ENCODE measurements around the gene ALOX12. TPM values are rescaled to one million over a fixed set of nuclear protein-coding genes. Genes with fewer than 3 reads are reported as not detected.
"Not testable (repeated sequence)": the region's sequence is repeated elsewhere in the genome, so short reads cannot be mapped to it uniquely, and the experiment has no call there.

The ALOX12 gene
- total RNA-seq, 1 donor from 2014 or later, result 0.21 TPM

- Histone ChIP-seq H3K27ac (no peak overlapping the region), H4K20me1 (ENCODE audit: low read depth) (no peaks in the 10 kb centered on the region)
Measured at GRCh38 chr17:6969323-6969726, 26.5 kb upstream of the ALOX12 start.

DNA sequence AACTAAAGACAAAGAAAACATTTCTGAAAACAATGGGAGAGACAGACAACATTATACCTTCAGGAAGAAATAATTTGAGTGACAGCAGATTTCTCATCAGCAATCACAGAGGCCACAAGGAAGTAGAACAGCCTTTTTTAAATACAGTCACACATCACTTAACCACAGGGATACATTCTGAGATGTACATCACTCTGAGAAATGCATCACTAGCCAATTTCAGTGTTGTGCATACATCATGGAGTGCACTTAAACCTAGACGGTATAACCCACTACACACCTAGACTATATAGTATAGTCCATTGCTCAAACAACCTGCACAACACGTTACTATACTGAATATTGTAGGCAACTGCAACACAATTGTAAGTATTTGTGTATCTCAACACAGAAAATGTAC is 24.9 kb upstream of the ALOX12 start:
- Histone ChIP-seq H3K36me3 (no peaks in the 10 kb centered on the region), H3K79me2 (ENCODE audit: low read depth) (no peaks in the 10 kb centered on the region), H3K9me3 (ENCODE audit: low read depth) (no peaks in the 10 kb centered on the region), H3K27ac (no peak overlapping the region), H3K4me2 (no peak overlapping the region), H2AFZ (replicated peaks) (no peak overlapping the region), H3F3A (ENCODE audit: low read depth) (no peaks in the 10 kb centered on the region), H4K20me1 (ENCODE audit: low read depth) (no peaks in the 10 kb centered on the region), H3K9ac (no peak overlapping the region), H3K27me3 (peaks cover 3% of the 10 kb centered on the region), H3K4me3 (no peak overlapping the region), H3K4me1 (no peaks in the 10 kb centered on the region)
- Mint-ChIP-seq H3K27ac (no peak overlapping the region), H3K36me3 (no peaks in the 10 kb centered on the region), H3K9me3 (no peaks in the 10 kb centered on the region), H3K27me3 (ENCODE audit: insufficient read depth, low read depth) (peaks cover 2% of the 10 kb centered on the region), H3K4me3 (no peak overlapping the region), H3K4me1 (no peaks in the 10 kb centered on the region)
- TF ChIP-seq, protein P1, sequence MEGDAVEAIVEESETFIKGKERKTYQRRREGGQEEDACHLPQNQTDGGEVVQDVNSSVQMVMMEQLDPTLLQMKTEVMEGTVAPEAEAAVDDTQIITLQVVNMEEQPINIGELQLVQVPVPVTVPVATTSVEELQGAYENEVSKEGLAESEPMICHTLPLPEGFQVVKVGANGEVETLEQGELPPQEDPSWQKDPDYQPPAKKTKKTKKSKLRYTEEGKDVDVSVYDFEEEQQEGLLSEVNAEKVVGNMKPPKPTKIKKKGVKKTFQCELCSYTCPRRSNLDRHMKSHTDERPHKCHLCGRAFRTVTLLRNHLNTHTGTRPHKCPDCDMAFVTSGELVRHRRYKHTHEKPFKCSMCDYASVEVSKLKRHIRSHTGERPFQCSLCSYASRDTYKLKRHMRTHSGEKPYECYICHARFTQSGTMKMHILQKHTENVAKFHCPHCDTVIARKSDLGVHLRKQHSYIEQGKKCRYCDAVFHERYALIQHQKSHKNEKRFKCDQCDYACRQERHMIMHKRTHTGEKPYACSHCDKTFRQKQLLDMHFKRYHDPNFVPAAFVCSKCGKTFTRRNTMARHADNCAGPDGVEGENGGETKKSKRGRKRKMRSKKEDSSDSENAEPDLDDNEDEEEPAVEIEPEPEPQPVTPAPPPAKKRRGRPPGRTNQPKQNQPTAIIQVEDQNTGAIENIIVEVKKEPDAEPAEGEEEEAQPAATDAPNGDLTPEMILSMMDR (IDR thresholded peaks at IDR 0.05), result no peak
- no peak for TF ChIP-seq EZH2 (IDR thresholded peaks at IDR 0.05)
- no peak for TF ChIP-seq EZH2phosphoT487 (IDR thresholded peaks at IDR 0.05)
- DNase-seq (ENCODE audit: low spot score), result no peak

More at GRCh38 chr17:6969323-6969726, 26.5 kb upstream of the ALOX12 start:
- Histone ChIP-seq H3K27me3 (peaks cover 11% of the 10 kb centered on the region), H3K79me2 (ENCODE audit: low read depth) (no peaks in the 10 kb centered on the region), H2AFZ (replicated peaks) (no peak overlapping the region), H3K4me3 (no peak overlapping the region), H3F3A (ENCODE audit: low read depth) (no peaks in the 10 kb centered on the region), H3K9ac (no peak overlapping the region), H3K36me3 (no peaks in the 10 kb centered on the region), H3K9me3 (ENCODE audit: low read depth) (no peaks in the 10 kb centered on the region), H3K4me2 (no peak overlapping the region), H3K4me1 (no peaks in the 10 kb centered on the region)
- peaks cover 2% of the 10 kb centered on the region for H3K27me3 Mint-ChIP-seq (ENCODE audit: insufficient read depth, low read depth)
- TF ChIP-seq, protein P1 (IDR thresholded peaks at IDR 0.05), result no peak
- TF ChIP-seq EZH2phosphoT487 (IDR thresholded peaks at IDR 0.05), result no peak
- no peak for TF ChIP-seq EZH2 (IDR thresholded peaks at IDR 0.05)
- H3K36me3 Mint-ChIP-seq, result no peaks in the 10 kb centered on the region
- no peaks in the 10 kb centered on the region for H3K9me3 Mint-ChIP-seq
- DNase-seq (ENCODE audit: low spot score), result no peak
- H3K27ac Mint-ChIP-seq, result no peak overlapping the region
- H3K4me1 Mint-ChIP-seq, result no peaks in the 10 kb centered on the region
- H3K4me3 Mint-ChIP-seq, result no peak overlapping the region

GRCh38 chr17:6979440-6979839 is 16.4 kb upstream of the ALOX12 start:
- not testable (repeated sequence) for DNase-seq (ENCODE audit: low spot score); H3K4me2 ChIP-seq; H3K4me3 Mint-ChIP-seq; H3K36me3 ChIP-seq; H3K4me1 Mint-ChIP-seq; H3K9me3 ChIP-seq (ENCODE audit: low read depth); H3K4me1 ChIP-seq; H4K20me1 ChIP-seq (ENCODE audit: low read depth); H3K9me3 Mint-ChIP-seq; H3K27ac ChIP-seq; H2AFZ ChIP-seq (replicated peaks); H3K27ac Mint-ChIP-seq; H3K27me3 ChIP-seq; H3K79me2 ChIP-seq (ENCODE audit: low read depth); H3K4me3 ChIP-seq; H3K27me3 Mint-ChIP-seq (ENCODE audit: insufficient read depth, low read depth); H3F3A ChIP-seq (ENCODE audit: low read depth); H3K9ac ChIP-seq; H3K36me3 Mint-ChIP-seq

- H4K20me1 ChIP-seq (ENCODE audit: low read depth), result no peaks in the 10 kb centered on the region
- no peaks in the 10 kb centered on the region for H3F3A ChIP-seq (ENCODE audit: low read depth)
- no peaks in the 10 kb centered on the region for H3K79me2 ChIP-seq (ENCODE audit: low read depth)
- H3K9me3 Mint-ChIP-seq, result no peaks in the 10 kb centered on the region
- TF ChIP-seq, protein P1 (IDR thresholded peaks at IDR 0.05), result no peak
- TF ChIP-seq EZH2 (IDR thresholded peaks at IDR 0.05), result no peak
- TF ChIP-seq EZH2phosphoT487 (IDR thresholded peaks at IDR 0.05), result no peak
- H3K4me1 ChIP-seq, result no peaks in the 10 kb centered on the region
- no peak overlapping the region for H2AFZ ChIP-seq (replicated peaks)
- no peak overlapping the region for H3K9ac ChIP-seq
- no peaks in the 10 kb centered on the region for H3K9me3 ChIP-seq (ENCODE audit: low read depth)
- no peak overlapping the region for H3K4me3 ChIP-seq
- no peak overlapping the region for H3K4me3 Mint-ChIP-seq
- H3K36me3 ChIP-seq, result no peaks in the 10 kb centered on the region
- no peaks in the 10 kb centered on the region for H3K4me1 Mint-ChIP-seq
- no peak overlapping the region for H3K27ac ChIP-seq
- no peaks in the 10 kb centered on the region for H3K27me3 Mint-ChIP-seq (ENCODE audit: insufficient read depth, low read depth)
- H3K27me3 ChIP-seq, result no peaks in the 10 kb centered on the region
- H3K27ac Mint-ChIP-seq, result no peak overlapping the region
- no peaks in the 10 kb centered on the region for H3K36me3 Mint-ChIP-seq
- no peak for DNase-seq (ENCODE audit: low spot score)
- H3K4me2 ChIP-seq, result no peak overlapping the region
Measured at GRCh38 chr17:6981426-6981825, 14.4 kb upstream of the ALOX12 start.
